ENCODE results near the gene PBX4. TPM values are rescaled to one million over a fixed set of nuclear protein-coding genes. Genes with fewer than 3 reads are reported as not detected.

PBX4 gene
- total and polyA plus RNA-seq, 2 of the 8 experiments (the other 6 are each of a cell fraction or from before 2014, with no cell fraction given) = 3.4 to 3.8 TPM

- Histone ChIP-seq H4K20me1 (replicated peaks in 1 of 2; ENCODE audit: control insufficient read depth in 1 of 2, insufficient read depth in 2 of 2, low read length in 2 of 2) (peaks cover 6 to 19% of the 10 kb centered on the region in 2 experiments), H2BK15ac (ENCODE audit: low read length) (no peak overlapping the region), H3K4me2 (ENCODE audit: insufficient read depth in 1 of 2, low read depth in 2 of 2, low read length in 2 of 2) (peak overlapping the region; percentile 72 to 95; a peak in 3 of 4 replicates), H3K4me3 (ENCODE audit: extremely low read depth in 1 of 4, insufficient read depth in 2 of 4, low read depth in 3 of 4, low read length in 4 of 4) (peak overlapping the region in 1 of 4 experiments; percentile 97; a peak in 4 of 8 replicates), H3K27me3 (replicated peaks in 1 of 4; ENCODE audit: control insufficient read depth in 3 of 4, extremely low read depth in 1 of 4, insufficient read depth in 3 of 4, low read length in 3 of 4) (no peaks in the 10 kb centered on the region), H2BK12ac (ENCODE audit: low read depth, low read length) (no peak overlapping the region), H3K56ac (replicated peaks; ENCODE audit: insufficient read length, low read depth, low read length) (no peak overlapping the region), H3K23ac (ENCODE audit: insufficient read length) (no peak overlapping the region), H3K9me3 (ENCODE audit: insufficient read depth in 2 of 2, low read depth in 1 of 2, low read length in 1 of 2) (no peaks in the 10 kb centered on the region), H4K91ac (replicated peaks; ENCODE audit: insufficient read length, low read length) (no peak overlapping the region), H3K79me2 (ENCODE audit: control insufficient read depth in 1 of 2, insufficient read depth in 2 of 2, low read length in 2 of 2) (peaks cover 21 to 30% of the 10 kb centered on the region in 2 experiments), H3K79me1 (ENCODE audit: low read depth, low read length) (peaks cover 16% of the 10 kb centered on the region), H2AFZ (ENCODE audit: low read length) (no peak overlapping the region), H3K23me2 (ENCODE audit: low read depth, low read length) (no peaks in the 10 kb centered on the region), H4K5ac (ENCODE audit: insufficient read length, low read depth, low read length) (no peak overlapping the region), H2BK5ac (ENCODE audit: low read depth, low read length) (no peak overlapping the region), H2BK120ac (replicated peaks; ENCODE audit: low read depth, low read length) (no peak overlapping the region), H4K8ac (ENCODE audit: extremely low read depth, insufficient read depth, low read length) (peak overlapping the region; percentile 15; the same call in 1 of the 2 replicates), H3K27ac (ENCODE audit: low read depth, low read length) (no peak overlapping the region), H2BK20ac (ENCODE audit: low read length) (no peak overlapping the region; the same call in 1 of the 2 replicates), H2AK5ac (ENCODE audit: low read depth, low read length) (no peak overlapping the region), H3K9ac (replicated peaks in 1 of 4; ENCODE audit: extremely low read depth in 1 of 4, low read depth in 3 of 4, low read length in 3 of 4) (no peak overlapping the region), H3K36me3 (ENCODE audit: control insufficient read depth in 2 of 4, insufficient read depth in 4 of 4, low read length in 3 of 4) (peaks cover 16 to 30% (median 22%) of the 10 kb centered on the region in 4 experiments), H3K4ac (replicated peaks; ENCODE audit: insufficient read length, low read depth, low read length) (no peak overlapping the region), H3K14ac (ENCODE audit: insufficient read length) (no peak overlapping the region), H3K18ac (ENCODE audit: extremely low read depth, low read length) (no peak overlapping the region), H3K4me1 (replicated peaks in 1 of 4; ENCODE audit: control insufficient read depth in 3 of 4, insufficient read depth in 4 of 4, low read length in 3 of 4) (peaks cover 3 to 11% (median 6%) of the 10 kb centered on the region in 4 experiments; a peak in 5 of 7 replicates)
- FAIRE-seq (no peak), DNase-seq (ENCODE audit: low read depth in 1 of 2, low spot score in 2 of 2) (peak in 1 of 2 experiments; percentile 30)
- ChIA-PET POLR2A (ENCODE audit: partially characterized antibody) (interaction anchor here (0.6 to 2.4 kb wide), 8 partner anchors 10 to 295 kb away, joined by 3 to 20 read pairs (median 3); partner anchors contain the start of genes GMIP and ZNF506), CTCF (ENCODE audit: partially characterized antibody) (interaction anchor here (1.0 to 2.4 kb wide), 2 partner anchors 10 to 109 kb away, joined by 3 to 9 read pairs; no protein-coding TSS in a partner anchor)
- no peak for TF ChIP-seq TEAD4 (IDR thresholded peaks at IDR 0.05; ENCODE audit: low read depth, low read length)
- no peak for TF ChIP-seq USF2 (IDR thresholded peaks at IDR 0.05; ENCODE audit: low read length)
- TF ChIP-seq SIRT6 (IDR thresholded peaks at IDR 0.05; ENCODE audit: low read length) = no peak
- TF ChIP-seq ZNF274 (IDR thresholded peaks at IDR 0.05; ENCODE audit: borderline replicate concordance, extremely low read depth, low read length) = no peak
- TF ChIP-seq JUND (IDR thresholded peaks at IDR 0.05; ENCODE audit: low read length) = no peak
- TF ChIP-seq HDAC2 (IDR thresholded peaks at IDR 0.05; ENCODE audit: borderline replicate concordance in 1 of 2, low read depth in 2 of 2, low read length in 2 of 2) = no peak
- TF ChIP-seq CTBP2 (IDR thresholded peaks at IDR 0.05; ENCODE audit: borderline replicate concordance, insufficient read depth, insufficient read length, low read length) = no peak
- no peak for TF ChIP-seq MAX (IDR thresholded peaks at IDR 0.05)
- 92% methylated on average over 18 of the region's 18 CpGs; no CpG with 5 or more reads in 1 of the 2 experiments for WGBS, 2 experiments (ENCODE audit: extremely low coverage in 1 of 2, insufficient coverage in 1 of 2, insufficient read length in 1 of 2, insufficient replicate concordance in 2 of 2, low coverage in 1 of 2, low lambda C conversion rate in 2 of 2, missing lambda C conversion rate in 1 of 2)
These were observed 43.3 kb upstream of the PBX4 start for GRCh38 chr19:19661675-19662251.
